ENCODE results near the gene CMSS1. TPM values are rescaled to one million over a fixed set of nuclear protein-coding genes. Genes with fewer than 3 reads are reported as not detected.

The CMSS1 gene
- total RNA-seq, 6 experiments from 2014 or later, result 10.1 to 14.6 (median 11.6) TPM

GRCh38 chr3:99871231-99872045 lies 53.8 kb downstream of the CMSS1 start:
- no peaks in the 10 kb centered on the region for H3K36me3 ChIP-seq
- H3K4me1 ChIP-seq, result peaks cover 0 to 12% (median 3%) of the 10 kb centered on the region in 4 donors
- WGBS (ENCODE audit: insufficient coverage, low coverage, low lambda C conversion rate, missing lambda C conversion rate), result 55% methylated on average over 3 of the region's 4 CpGs
- TF ChIP-seq CTCF (IDR thresholded peaks at IDR 0.05) (no peak), POLR2A (IDR thresholded peaks at IDR 0.05) (no peak)
- H3K4me3 ChIP-seq, result no peak overlapping the region
- DNase-seq (no peak), ATAC-seq (peak in 1 of 4 donors; percentile 10)
- intact Hi-C loops (cut with DNase I), result no loop called here
- H3K27ac ChIP-seq, result no peak overlapping the region
- H3K9me3 ChIP-seq, result no peaks in the 10 kb centered on the region
- no peaks in the 10 kb centered on the region for H3K27me3 ChIP-seq

GRCh38 chr3:99872923-99873254 lies 55.2 kb downstream of the CMSS1 start:
- intact Hi-C loops (cut with DNase I), result no loop called here
- H3K27me3 ChIP-seq, result no peaks in the 10 kb centered on the region
- ATAC-seq (no peak), DNase-seq (no peak)
- H3K4me3 ChIP-seq, result no peak overlapping the region
- no peaks in the 10 kb centered on the region for H3K36me3 ChIP-seq
- no peaks in the 10 kb centered on the region for H3K9me3 ChIP-seq
- TF ChIP-seq POLR2A (IDR thresholded peaks at IDR 0.05) (no peak), CTCF (IDR thresholded peaks at IDR 0.05) (no peak)
- peaks cover 0 to 12% (median 3%) of the 10 kb centered on the region in 4 donors for H3K4me1 ChIP-seq
- no peak overlapping the region for H3K27ac ChIP-seq

- intact Hi-C loops (cut with DNase I), result no loop called here
Measured at GRCh38 chr3:99873269-99874102, 55.8 kb downstream of the CMSS1 start.

More at GRCh38 chr3:99873269-99874102, 55.8 kb downstream of the CMSS1 start:
- no peak for TF ChIP-seq CTCF (IDR thresholded peaks at IDR 0.05)
- TF ChIP-seq POLR2A (IDR thresholded peaks at IDR 0.05), result no peak
- Histone ChIP-seq H3K27me3 (no peaks in the 10 kb centered on the region), H3K4me1 (peaks cover 0 to 12% (median 3%) of the 10 kb centered on the region in 4 donors), H3K4me3 (peak overlapping the region in 1 of 3 donors; percentile 65), H3K36me3 (no peaks in the 10 kb centered on the region), H3K27ac (no peak overlapping the region), H3K9me3 (no peaks in the 10 kb centered on the region)
- ATAC-seq (no peak), DNase-seq (no peak)
- WGBS (ENCODE audit: insufficient coverage, low coverage, low lambda C conversion rate, missing lambda C conversion rate), result 23% methylated on average over 2 of the region's 2 CpGs

All from right lobe of liver (tissue), 6 donors.